Measurements from ENCODE around the gene NFAM1. TPM values are rescaled to one million over a fixed set of nuclear protein-coding genes. Genes with fewer than 3 reads are reported as not detected.

Gene NFAM1
- total RNA-seq, 6 experiments from 2014 or later, result not detected

DNA sequence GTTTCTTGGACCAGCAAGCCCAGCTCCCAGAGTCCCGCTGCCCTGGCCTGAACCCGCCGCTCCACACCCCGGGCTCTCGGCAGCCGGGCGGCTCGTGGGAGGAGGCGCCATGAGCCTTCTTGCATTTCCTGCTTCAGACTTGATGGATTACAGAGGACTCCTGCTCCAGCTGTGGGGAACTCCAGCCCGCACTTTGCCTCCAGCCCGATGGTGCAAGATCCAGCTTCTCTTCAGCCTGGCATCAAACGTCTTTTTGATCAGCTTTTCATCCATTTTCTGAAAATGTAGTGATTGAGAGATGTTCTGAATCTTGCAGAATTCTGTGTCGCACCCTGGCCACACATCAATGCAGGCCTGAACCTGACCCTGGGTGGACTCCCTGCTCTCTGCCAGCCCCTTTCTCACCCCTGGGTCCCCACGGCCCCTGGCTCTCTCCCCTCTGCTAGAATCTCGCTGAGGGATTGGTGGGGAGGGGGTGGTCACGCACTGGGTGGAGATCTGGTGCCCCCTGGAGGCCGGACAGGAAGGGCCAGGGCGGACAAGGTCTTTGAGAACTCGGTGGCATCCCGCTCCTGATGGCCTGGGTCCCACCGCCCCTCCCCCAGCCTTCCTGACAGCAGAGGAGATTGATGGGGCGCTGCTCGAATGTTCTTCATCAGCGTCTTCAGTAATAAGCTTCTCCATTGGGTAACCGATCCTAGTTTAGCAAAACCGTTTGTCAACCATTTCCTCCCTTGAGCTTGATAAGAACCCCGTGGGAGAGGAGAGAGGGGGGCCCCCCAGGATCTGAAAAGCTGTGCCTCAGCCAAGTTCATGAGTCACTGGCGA is 12.1 kb upstream of the NFAM1 start:
- Mint-ChIP-seq H3K36me3 (ENCODE audit: low read depth) (no peaks in the 10 kb centered on the region), H3K27me3 (ENCODE audit: insufficient read depth) (peaks cover 14% of the 10 kb centered on the region), H3K4me3 (peak overlapping the region; percentile 76), H3K9me3 (no peaks in the 10 kb centered on the region), H3K4me1 (ENCODE audit: low read depth) (peaks cover 31% of the 10 kb centered on the region), H3K27ac (peak overlapping the region; percentile 46)
- peak; percentile 83 for TF ChIP-seq CTCF (IDR thresholded peaks at IDR 0.05)
- peak; percentile 79 for DNase-seq

- H3K9me3 Mint-ChIP-seq, result no peaks in the 10 kb centered on the region
- H3K4me3 Mint-ChIP-seq, result no peak overlapping the region; the same call in 1 of the 2 replicates
- peak overlapping the region; percentile 46; the same call in 1 of the 2 replicates for H3K27ac Mint-ChIP-seq
- DNase-seq, result no peak
- H3K4me1 Mint-ChIP-seq (ENCODE audit: low read depth), result peaks cover 34% of the 10 kb centered on the region
- peaks cover 12% of the 10 kb centered on the region for H3K27me3 Mint-ChIP-seq (ENCODE audit: insufficient read depth)
- TF ChIP-seq CTCF (IDR thresholded peaks at IDR 0.05), result no peak
- H3K36me3 Mint-ChIP-seq (ENCODE audit: low read depth), result no peaks in the 10 kb centered on the region
Measured at GRCh38 chr22:42443240-42444076, 11.3 kb upstream of the NFAM1 start.

DNA sequence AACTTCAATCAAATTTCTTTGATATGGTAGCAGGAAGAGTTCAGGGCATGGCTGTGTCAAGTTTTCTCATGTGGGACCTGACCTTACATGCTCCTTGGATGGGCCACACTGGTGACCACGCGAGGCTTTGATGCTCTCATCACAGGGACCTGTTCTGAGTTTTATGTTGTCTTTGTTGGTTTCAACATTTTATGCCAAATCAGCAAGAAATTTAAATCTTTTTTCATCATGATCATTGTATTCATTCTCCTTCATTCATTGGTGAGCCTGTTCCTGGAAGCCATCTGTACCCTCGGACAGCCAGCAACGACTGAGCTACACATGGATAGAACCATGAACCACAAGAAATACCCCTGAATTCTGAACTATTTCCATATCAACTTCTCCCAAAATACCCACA is 10.5 kb upstream of the NFAM1 start:
- H3K4me3 Mint-ChIP-seq, result no peak overlapping the region
- H3K27me3 Mint-ChIP-seq (ENCODE audit: insufficient read depth), result peaks cover 12% of the 10 kb centered on the region
- no peaks in the 10 kb centered on the region for H3K36me3 Mint-ChIP-seq (ENCODE audit: low read depth)
- no peak for DNase-seq
- H3K4me1 Mint-ChIP-seq (ENCODE audit: low read depth), result peaks cover 34% of the 10 kb centered on the region
- no peak for TF ChIP-seq CTCF (IDR thresholded peaks at IDR 0.05)
- H3K9me3 Mint-ChIP-seq, result no peaks in the 10 kb centered on the region
- no peak overlapping the region for H3K27ac Mint-ChIP-seq

GRCh38 chr22:42440728-42441127 is 8.5 kb upstream of the NFAM1 start:
- peaks cover 34% of the 10 kb centered on the region for H3K4me1 Mint-ChIP-seq (ENCODE audit: low read depth)
- H3K4me3 Mint-ChIP-seq, result no peak overlapping the region
- peaks cover 11% of the 10 kb centered on the region for H3K27me3 Mint-ChIP-seq (ENCODE audit: insufficient read depth)
- no peak for TF ChIP-seq CTCF (IDR thresholded peaks at IDR 0.05)
- no peak for DNase-seq
- no peaks in the 10 kb centered on the region for H3K9me3 Mint-ChIP-seq
- no peak overlapping the region for H3K27ac Mint-ChIP-seq
- no peaks in the 10 kb centered on the region for H3K36me3 Mint-ChIP-seq (ENCODE audit: low read depth)

GRCh38 chr22:42439821-42440674 is 7.8 kb upstream of the NFAM1 start:
- peaks cover 33% of the 10 kb centered on the region for H3K4me1 Mint-ChIP-seq (ENCODE audit: low read depth)
- DNase-seq, result no peak
- no peaks in the 10 kb centered on the region for H3K9me3 Mint-ChIP-seq
- TF ChIP-seq CTCF (IDR thresholded peaks at IDR 0.05), result no peak
- H3K27me3 Mint-ChIP-seq (ENCODE audit: insufficient read depth), result peaks cover 11% of the 10 kb centered on the region
- H3K36me3 Mint-ChIP-seq (ENCODE audit: low read depth), result no peaks in the 10 kb centered on the region
- H3K4me3 Mint-ChIP-seq, result peak overlapping the region; percentile 61; the same call in 1 of the 2 replicates
- peak overlapping the region; percentile 38; the same call in 1 of the 2 replicates for H3K27ac Mint-ChIP-seq
